ENCODE data around the gene PON3. TPM values are rescaled to one million over a fixed set of nuclear protein-coding genes. Genes with fewer than 3 reads are reported as not detected.

The PON3 gene
- total RNA-seq, 4 donors from 2014 or later, result 0.29 to 0.61 (median 0.49) TPM; not detected in 1

DNA sequence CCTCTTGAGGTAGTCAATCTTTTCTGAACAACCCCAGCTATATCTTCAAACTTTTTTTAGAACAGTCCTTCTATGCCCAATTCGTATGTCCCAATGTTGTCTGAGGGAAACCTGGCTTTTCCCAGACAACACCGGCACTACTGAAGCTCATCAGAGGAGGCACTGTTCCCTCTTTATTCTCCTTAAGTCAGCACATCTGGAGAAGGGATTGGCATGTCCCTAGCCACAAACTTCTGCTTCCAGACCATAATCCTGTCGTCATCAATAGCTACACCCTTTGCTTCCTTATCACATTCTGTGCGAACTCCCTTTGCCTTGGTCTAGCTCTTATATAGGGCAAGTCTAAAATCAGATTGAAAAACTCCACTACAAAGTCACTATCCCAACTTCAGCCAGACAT is 22.9 kb downstream of the PON3 start:
- TF ChIP-seq, protein P1, sequence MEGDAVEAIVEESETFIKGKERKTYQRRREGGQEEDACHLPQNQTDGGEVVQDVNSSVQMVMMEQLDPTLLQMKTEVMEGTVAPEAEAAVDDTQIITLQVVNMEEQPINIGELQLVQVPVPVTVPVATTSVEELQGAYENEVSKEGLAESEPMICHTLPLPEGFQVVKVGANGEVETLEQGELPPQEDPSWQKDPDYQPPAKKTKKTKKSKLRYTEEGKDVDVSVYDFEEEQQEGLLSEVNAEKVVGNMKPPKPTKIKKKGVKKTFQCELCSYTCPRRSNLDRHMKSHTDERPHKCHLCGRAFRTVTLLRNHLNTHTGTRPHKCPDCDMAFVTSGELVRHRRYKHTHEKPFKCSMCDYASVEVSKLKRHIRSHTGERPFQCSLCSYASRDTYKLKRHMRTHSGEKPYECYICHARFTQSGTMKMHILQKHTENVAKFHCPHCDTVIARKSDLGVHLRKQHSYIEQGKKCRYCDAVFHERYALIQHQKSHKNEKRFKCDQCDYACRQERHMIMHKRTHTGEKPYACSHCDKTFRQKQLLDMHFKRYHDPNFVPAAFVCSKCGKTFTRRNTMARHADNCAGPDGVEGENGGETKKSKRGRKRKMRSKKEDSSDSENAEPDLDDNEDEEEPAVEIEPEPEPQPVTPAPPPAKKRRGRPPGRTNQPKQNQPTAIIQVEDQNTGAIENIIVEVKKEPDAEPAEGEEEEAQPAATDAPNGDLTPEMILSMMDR (IDR thresholded peaks at IDR 0.05 in 4 of 5, conservative IDR thresholded peaks at IDR 0.05 in 1 of 5), result no peak
- TF ChIP-seq POLR2A (IDR thresholded peaks at IDR 0.05), result no peak
- DNase-seq, result no peak
- Histone ChIP-seq H3K9me3 (no peaks in the 10 kb centered on the region), H3K27me3 (no peaks in the 10 kb centered on the region), H3K36me3 (no peaks in the 10 kb centered on the region), H3K4me3 (no peak overlapping the region), H3K27ac (no peak overlapping the region), H3K4me1 (no peaks in the 10 kb centered on the region)
- no peak for ATAC-seq
- intact Hi-C loops (cut with DNase I; ENCODE audit: low total_unique reads), result no loop called here
- in situ Hi-C loops (cut with MboI; ENCODE audit: low sequenced_read_pairs in 4 of 4), result no loop called here

GRCh38 chr7:95368235-95368634 is 27.9 kb downstream of the PON3 start:
- Histone ChIP-seq H3K4me3 (no peak overlapping the region), H3K9me3 (no peaks in the 10 kb centered on the region), H3K27ac (no peak overlapping the region), H3K27me3 (no peaks in the 10 kb centered on the region), H3K36me3 (no peaks in the 10 kb centered on the region), H3K4me1 (no peaks in the 10 kb centered on the region)
- DNase-seq (no peak), ATAC-seq (no peak)
- in situ Hi-C loops (cut with MboI; ENCODE audit: low sequenced_read_pairs in 4 of 4), result no loop called here
- intact Hi-C loops (cut with DNase I; ENCODE audit: low total_unique reads), result no loop called here
- TF ChIP-seq, protein P1 (IDR thresholded peaks at IDR 0.05 in 4 of 5, conservative IDR thresholded peaks at IDR 0.05 in 1 of 5), result no peak
- no peak for TF ChIP-seq POLR2A (IDR thresholded peaks at IDR 0.05)

DNA sequence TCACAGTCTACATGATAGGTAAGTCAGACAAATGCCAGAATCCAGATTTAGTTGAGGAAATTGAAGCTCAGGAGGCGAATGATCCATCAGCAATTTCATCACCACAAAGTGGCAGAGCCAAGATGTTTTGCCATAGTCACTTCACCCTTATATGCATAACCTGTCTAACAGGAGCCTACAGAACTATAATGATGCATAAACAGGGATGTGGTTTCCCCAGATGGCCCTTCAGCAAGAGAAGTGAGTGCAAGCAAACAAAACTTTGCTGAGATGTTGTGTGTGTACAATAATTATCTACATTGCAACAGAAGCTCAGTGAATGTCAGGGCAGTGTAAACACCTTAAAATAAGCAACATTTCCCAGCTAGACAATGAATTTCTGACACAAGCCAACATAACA is 28.6 kb downstream of the PON3 start:
- Histone ChIP-seq H3K4me1 (no peaks in the 10 kb centered on the region), H3K36me3 (no peaks in the 10 kb centered on the region), H3K27me3 (no peaks in the 10 kb centered on the region), H3K4me3 (no peak overlapping the region), H3K27ac (no peak overlapping the region), H3K9me3 (no peaks in the 10 kb centered on the region)
- ATAC-seq (no peak), DNase-seq (no peak)
- in situ Hi-C loops (cut with MboI; ENCODE audit: low sequenced_read_pairs in 4 of 4), result no loop called here
- intact Hi-C loops (cut with DNase I; ENCODE audit: low total_unique reads), result no loop called here
- no peak for TF ChIP-seq POLR2A (IDR thresholded peaks at IDR 0.05)
- TF ChIP-seq, protein P1 (IDR thresholded peaks at IDR 0.05 in 4 of 5, conservative IDR thresholded peaks at IDR 0.05 in 1 of 5), result no peak

GRCh38 chr7:95365151-95365550 is 31.0 kb downstream of the PON3 start:
- TF ChIP-seq, protein P1 (IDR thresholded peaks at IDR 0.05 in 4 of 5, conservative IDR thresholded peaks at IDR 0.05 in 1 of 5), result no peak
- TF ChIP-seq POLR2A (IDR thresholded peaks at IDR 0.05), result no peak
- Histone ChIP-seq H3K4me1 (no peaks in the 10 kb centered on the region), H3K27ac (no peak overlapping the region), H3K4me3 (no peak overlapping the region), H3K36me3 (no peaks in the 10 kb centered on the region), H3K9me3 (no peaks in the 10 kb centered on the region), H3K27me3 (no peaks in the 10 kb centered on the region)
- intact Hi-C loops (cut with DNase I; ENCODE audit: low total_unique reads), result no loop called here
- no peak for ATAC-seq
- DNase-seq, result no peak
- in situ Hi-C loops (cut with MboI; ENCODE audit: low sequenced_read_pairs in 4 of 4), result no loop called here

GRCh38 chr7:95357623-95358022 is 38.6 kb downstream of the PON3 start:
- TF ChIP-seq, protein P1 (IDR thresholded peaks at IDR 0.05 in 4 of 5, conservative IDR thresholded peaks at IDR 0.05 in 1 of 5), result no peak
- TF ChIP-seq POLR2A (IDR thresholded peaks at IDR 0.05), result no peak
- in situ Hi-C loops (cut with MboI; ENCODE audit: low sequenced_read_pairs in 4 of 4), result no loop called here
- intact Hi-C loops (cut with DNase I; ENCODE audit: low total_unique reads), result no loop called here
- DNase-seq (no peak), ATAC-seq (no peak)
- no peaks in the 10 kb centered on the region for H3K27me3 ChIP-seq
- H3K27ac ChIP-seq, result no peak overlapping the region
- H3K4me1 ChIP-seq, result no peaks in the 10 kb centered on the region
- H3K4me3 ChIP-seq, result no peak overlapping the region
- H3K9me3 ChIP-seq, result no peaks in the 10 kb centered on the region
- H3K36me3 ChIP-seq, result no peaks in the 10 kb centered on the region
